GM12801 (cell line): ENCODE data around the gene COTL1.

Experiments used
- TF ChIP-seq, protein P1 (sequence below): IDR thresholded peaks from one replicate; pipeline ENCODE4 v1.5.1; 2011; ENCODE audit warnings: control low read depth; ENCODE audit not compliant: insufficient read length; ENCODE audit errors: extremely low read depth

Gene COTL1

DNA sequence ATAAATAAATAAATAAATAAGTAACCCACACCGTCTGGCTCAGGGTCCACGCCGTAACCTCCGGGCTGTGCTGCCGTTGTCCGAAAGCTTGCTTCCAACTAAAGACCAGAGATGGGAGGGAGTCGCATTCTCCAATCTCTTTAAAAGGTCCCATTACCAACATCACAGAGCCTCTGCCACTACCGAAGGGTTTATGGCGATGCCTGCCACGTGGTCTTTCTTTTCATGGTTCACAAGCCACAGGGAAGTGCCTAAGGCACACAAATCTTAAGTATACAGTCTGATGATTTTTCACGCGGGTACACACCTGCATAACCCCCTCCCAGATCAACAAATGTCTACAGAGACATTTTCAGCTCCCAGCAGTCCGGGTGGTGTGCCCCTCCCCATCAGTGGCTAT lies 1.4 kb downstream of the COTL1 start:
- TF ChIP-seq, protein P1, sequence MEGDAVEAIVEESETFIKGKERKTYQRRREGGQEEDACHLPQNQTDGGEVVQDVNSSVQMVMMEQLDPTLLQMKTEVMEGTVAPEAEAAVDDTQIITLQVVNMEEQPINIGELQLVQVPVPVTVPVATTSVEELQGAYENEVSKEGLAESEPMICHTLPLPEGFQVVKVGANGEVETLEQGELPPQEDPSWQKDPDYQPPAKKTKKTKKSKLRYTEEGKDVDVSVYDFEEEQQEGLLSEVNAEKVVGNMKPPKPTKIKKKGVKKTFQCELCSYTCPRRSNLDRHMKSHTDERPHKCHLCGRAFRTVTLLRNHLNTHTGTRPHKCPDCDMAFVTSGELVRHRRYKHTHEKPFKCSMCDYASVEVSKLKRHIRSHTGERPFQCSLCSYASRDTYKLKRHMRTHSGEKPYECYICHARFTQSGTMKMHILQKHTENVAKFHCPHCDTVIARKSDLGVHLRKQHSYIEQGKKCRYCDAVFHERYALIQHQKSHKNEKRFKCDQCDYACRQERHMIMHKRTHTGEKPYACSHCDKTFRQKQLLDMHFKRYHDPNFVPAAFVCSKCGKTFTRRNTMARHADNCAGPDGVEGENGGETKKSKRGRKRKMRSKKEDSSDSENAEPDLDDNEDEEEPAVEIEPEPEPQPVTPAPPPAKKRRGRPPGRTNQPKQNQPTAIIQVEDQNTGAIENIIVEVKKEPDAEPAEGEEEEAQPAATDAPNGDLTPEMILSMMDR = no peak

DNA sequence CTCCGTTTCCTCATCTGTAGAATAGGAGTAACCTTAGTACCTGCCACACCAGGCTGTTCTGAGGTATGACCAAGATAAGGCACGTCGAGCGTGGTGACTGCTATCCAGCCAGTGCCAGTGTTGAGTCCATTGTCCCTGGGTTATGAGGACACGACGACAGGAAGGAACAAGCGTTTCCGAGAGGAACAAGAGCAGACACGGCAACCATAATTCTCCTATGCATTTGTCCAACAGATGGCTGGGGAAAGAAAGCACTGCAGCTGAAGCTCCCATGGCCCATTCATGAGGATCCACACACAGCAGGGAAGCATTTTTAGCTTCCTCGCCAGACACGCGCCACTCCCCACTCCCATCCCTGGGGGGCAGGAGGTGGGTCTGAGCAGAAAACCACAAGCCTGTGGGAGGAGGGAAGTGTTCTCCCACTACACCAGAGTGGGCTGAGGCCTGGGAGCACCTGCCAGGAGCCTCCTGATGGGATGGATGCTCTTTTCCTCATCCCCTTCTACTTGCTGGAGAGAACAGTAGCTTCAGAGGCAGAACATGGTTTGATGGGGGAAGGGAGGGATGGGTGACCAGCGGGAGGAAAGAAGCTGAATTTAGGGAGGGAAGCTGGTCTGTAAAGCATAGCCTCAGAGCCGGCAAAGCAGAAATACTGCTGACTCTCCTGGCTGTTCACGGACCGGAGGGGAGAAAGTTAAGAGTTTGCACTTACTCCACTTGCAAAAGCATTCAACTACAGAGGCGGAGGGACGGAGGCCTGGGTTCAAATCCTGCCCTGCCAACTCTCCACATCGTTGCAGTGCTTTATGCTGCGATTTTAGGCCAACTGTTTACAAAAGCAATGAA lies 2.7 kb downstream of the COTL1 start:
- TF ChIP-seq, protein P1 = no peak

DNA sequence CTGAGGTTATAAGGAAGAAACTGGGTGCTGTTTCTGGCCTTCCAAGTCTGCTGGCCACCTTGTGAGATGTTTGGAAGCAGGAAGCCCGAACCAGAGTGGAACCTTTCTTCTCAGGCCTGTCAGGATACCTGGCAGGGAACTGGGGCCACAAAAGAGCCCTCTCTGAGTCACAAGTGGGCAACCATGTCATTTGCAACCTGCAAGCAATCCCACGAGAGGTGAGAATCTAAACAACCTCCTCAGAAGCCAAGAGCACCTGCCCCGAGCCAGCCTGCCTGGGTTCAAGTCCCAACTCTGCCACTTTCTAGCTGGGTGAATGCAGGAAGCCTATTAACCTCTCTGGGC lies 3.3 kb downstream of the COTL1 start:
- TF ChIP-seq, protein P1 = no peak

DNA sequence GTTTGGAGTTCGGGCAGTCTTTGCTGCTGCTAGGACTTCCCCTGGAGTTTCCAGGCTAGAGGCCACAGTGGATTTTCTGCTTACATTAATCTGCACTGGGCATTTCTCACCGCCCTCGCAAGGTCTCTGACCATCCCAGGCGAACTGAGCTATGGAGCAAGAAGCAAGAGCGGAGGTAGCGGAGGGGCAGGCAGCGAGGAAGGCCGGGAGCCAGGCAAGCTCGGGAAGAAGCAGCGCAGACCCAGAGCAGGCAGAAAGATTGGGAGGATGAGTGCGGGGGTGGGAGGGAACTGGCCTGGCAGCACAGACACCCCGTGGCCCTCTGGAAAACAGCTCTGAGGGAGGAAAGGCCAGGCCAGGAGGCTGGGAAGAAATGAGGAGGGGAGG lies 3.8 kb downstream of the COTL1 start:
- TF ChIP-seq, protein P1 = no peak

DNA sequence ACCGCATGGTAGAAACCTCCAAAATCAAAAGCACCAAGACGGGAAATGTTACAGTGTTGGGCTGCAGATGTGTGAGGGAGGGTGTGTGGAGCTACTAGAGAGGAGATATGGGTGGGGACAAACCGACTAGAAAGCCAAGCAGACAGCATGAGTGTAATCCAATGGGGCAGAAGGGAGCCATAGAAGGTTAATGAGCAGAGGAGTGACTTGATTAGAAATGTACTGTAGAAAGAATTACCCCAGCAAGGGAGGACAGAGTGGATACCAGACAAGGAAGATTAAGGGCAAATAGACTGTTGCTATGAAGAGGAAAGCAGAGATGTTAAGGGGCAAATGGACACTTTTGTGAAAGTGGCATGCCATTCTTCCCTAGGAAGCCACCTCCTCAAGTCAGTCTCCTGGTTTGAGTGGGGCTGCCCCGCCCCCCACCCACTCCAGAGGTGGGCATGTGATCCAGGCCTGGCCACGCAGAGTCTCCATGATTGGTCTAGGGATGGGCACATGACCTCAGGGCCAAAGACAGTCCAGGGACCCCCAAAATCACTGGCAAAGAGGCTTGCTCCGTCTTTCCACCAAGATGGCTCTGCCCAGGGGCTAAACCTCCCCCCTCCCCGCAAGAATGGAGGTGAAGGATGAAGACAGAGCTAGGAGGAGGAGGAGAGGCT lies 4.3 kb downstream of the COTL1 start:
- TF ChIP-seq, protein P1 = no peak

DNA sequence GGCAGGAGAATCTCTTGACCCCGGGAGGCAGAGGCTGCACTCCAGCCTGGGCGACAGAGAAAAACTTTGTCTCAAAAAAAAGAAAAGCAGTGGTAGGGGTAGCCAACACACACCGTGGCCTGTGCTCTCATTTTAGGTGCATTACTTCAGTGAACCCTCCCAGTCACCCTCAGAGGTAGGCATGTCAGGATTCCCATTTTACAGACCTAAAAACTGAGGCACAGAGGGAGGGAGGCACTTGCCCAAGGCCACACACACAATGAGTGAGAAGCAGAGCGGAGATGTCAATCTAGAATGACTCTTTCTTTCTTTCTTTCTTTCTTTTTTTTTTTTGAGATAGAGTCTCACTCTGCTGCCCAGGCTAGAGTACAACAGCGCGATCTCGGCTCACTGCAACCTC lies 5.2 kb downstream of the COTL1 start:
- TF ChIP-seq, protein P1 = no peak

DNA sequence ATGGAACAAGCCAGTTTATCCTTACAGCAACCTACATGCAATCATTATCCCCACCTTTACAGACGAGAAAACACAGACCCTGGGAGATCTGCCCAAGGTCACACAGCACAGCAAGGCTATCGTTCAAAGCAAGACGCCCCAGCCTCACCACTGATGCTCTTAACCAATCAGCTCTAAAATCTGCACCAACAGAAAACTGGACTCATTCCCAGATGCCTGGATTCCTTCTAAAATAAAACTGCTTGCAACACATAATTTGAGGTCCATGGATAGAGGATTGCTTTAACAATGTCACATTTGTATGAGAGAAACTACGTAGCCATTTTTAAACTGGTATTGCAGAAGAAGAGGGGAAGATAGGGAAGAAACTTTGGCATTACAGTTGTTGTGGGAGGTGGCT lies 6.8 kb downstream of the COTL1 start:
- TF ChIP-seq, protein P1 = no peak
